ENCODE data around the gene DCC.

GRCh38 chr18:52518086-52518485 is 178.1 kb downstream of the DCC start:
- no peak for TF ChIP-seq CTCF (IDR thresholded peaks at IDR 0.05)
- TF ChIP-seq POLR2AphosphoS5 (IDR thresholded peaks at IDR 0.05) = no peak
- TF ChIP-seq POLR2A (IDR thresholded peaks at IDR 0.05) = no peak
- no peak for TF ChIP-seq EP300 (IDR thresholded peaks at IDR 0.05)

Data from upper lobe of left lung (tissue), 4 donors.